GM18870 (cell line): ENCODE data around the gene NTMT1.
"Not testable (repeated sequence)": the region's sequence is repeated elsewhere in the genome, so short reads cannot be mapped to it uniquely, and the experiment has no call there.

Experiments used
- ATAC-seq: cut with Tn5 transposase; IDR thresholded peaks from one replicate; pipeline ENCODE4 v1.9.1; 2021; ENCODE audit warnings: moderate library complexity; ENCODE audit not compliant: unreplicated experiment

The NTMT1 gene

DNA sequence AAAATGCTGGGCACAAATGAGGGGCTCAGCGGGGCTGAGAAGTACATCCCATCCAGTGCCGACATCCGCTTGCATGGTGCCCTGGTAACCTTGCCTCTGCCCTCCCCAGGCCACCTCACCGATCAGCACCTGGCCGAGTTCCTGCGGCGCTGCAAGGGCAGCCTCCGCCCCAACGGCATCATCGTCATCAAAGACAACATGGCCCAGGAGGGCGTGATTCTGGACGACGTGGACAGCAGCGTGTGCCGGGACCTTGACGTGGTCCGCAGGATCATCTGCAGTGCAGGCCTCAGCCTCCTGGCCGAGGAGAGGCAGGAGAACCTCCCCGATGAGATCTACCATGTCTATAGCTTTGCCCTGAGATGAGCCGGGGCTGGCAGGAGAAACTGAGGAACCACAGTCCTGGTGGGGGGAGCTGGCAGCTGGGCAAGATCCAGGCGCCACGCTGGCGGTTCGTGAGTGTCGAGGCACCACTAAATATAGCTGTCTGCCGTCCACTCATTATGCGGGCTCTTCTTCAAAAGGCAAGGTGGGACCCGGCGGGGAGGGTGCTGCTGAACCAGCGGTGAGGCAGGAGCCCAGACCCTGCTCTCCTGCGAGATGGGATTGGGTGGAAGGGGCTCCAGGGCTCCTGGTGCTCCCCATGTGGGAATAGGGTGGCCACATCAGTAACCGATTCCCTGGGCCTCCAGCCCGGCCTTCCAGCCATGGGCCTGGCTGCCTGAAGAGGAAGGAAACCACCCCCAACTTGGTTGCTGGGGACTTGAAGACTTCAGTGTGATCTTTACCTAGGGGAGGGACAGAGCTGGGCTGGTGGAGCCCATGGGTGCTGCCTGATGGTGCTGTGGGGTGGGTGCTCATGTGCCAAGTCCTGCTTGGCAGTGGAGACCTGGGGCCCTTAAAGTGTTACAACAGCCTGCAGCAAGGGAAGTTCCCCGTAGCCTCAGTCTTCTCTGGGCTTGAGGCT lies 9.4 kb downstream of the NTMT1 start:
- ATAC-seq: no peak

DNA sequence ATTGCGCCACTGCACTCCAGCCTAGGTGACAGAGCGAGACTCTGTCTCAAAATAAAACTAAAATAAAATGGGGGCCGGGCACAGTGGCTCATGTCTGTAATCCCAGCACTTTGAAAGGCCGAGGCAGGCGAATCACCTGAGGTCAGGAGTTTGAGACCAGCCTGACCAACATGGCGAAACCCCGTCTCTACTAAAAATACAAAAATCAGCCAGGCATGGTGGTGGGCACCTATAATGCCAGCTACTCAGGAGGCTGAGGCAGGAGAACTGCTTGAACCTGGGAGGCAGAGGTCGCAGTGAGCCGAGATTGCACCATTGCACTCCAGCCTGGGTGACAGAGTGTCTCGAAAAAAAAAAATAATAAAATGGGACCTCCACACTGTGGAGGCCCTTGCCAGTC lies 10.4 kb downstream of the NTMT1 start:
- ATAC-seq: not testable (repeated sequence)

DNA sequence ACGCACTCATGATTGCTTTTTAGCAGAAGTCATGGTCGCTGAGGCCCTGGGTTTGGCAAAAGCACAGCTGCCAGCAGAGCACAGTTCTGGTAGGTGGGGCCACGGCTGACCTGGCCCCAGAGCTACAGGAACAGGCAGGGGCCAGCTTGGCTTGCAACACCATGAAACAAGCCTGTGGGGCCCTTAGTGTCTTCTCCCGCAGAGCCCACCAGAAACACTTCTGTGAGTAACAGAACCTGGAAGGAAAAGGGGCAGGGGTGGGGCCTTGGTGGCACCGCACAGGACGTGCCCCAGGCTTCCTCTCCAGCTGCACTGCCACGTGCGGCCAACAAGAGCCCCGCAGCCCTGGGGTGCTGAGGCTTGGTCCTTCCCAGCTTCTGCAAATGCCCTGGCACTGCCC lies 11.1 kb downstream of the NTMT1 start:
- no peak for ATAC-seq

DNA sequence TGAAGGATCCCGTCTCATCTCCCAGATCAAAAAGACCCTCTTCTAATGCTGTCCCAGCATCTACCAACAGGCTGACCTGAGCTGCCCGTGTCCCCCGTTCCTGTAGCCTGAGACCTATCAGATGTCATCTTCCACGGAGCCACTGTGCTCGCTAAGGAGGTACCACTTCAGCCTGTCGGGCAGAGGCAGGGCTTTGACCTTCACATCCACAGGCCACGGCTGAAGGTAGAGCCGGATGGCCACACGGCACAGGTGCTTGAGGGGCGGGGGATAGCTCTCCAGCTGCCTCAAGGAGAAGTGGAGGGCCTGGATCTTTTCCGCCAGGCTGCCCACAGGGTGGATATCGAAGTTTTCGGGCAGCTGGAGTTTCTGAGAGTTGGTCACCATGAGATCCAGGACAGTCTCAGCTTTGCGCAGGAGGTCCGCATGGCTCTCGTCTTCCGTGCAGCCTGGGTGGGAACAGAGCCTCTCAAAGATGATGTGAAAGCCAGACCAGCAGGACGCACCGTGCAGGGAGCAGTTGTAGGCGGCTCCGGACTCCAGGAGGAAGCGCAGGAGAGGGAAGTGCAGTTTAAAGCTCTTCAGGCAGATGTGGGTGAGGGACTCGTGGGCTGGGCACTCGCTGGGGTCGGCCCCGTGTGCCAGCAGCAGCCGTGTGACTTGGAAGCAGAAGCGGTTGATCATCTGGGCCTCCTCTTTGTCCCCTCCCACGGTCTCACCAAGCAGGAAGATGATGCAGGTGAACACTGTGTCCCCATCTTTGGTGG lies 11.9 kb downstream of the NTMT1 start:
- no peak for ATAC-seq

DNA sequence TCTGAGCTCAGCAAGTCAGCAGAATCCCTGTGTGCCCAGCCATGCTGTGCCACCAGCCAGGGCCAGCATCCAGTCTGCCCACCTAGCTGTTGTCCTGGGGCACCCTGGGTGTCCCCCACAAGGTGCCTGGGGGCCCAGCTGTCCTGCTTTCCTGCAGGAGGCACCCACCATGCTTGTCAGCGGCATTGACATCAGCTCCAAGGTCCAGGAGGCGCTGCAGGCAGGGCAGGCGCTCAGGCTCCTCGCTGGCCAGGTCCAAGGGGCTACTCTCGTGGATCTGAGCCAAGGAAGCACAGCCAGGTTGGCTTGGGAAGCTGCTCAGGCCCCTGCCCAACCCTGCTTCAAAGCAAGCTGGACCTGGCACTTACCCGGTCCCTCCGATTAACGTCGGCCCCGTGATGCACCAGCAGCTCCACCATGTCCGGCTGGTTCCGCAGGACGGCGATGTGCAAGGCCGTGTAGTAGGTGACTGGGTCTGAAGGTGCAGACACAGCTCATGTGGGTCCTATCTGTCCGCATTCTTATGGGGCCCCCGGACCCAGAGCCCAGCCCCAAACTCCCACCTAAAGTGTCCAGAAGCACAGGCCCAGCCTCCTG lies 13.2 kb downstream of the NTMT1 start:
- no peak for ATAC-seq

DNA sequence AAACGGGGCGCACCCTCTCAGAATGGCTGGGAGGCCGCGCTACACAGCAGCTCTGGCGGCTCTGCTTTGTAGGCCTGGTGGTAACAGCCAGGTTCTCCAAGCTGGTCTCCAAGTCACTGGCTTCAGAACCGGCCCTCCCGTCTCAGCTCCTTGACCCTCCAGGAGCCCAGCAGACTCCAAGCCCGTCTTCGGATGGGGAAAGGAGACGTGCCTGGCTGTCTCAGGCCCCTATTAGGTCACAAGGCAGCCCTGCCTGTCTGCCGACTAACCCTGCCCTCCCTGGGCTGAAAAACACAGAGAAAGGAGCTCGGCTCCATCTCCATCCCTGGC lies 13.8 kb downstream of the NTMT1 start:
- no peak for ATAC-seq

DNA sequence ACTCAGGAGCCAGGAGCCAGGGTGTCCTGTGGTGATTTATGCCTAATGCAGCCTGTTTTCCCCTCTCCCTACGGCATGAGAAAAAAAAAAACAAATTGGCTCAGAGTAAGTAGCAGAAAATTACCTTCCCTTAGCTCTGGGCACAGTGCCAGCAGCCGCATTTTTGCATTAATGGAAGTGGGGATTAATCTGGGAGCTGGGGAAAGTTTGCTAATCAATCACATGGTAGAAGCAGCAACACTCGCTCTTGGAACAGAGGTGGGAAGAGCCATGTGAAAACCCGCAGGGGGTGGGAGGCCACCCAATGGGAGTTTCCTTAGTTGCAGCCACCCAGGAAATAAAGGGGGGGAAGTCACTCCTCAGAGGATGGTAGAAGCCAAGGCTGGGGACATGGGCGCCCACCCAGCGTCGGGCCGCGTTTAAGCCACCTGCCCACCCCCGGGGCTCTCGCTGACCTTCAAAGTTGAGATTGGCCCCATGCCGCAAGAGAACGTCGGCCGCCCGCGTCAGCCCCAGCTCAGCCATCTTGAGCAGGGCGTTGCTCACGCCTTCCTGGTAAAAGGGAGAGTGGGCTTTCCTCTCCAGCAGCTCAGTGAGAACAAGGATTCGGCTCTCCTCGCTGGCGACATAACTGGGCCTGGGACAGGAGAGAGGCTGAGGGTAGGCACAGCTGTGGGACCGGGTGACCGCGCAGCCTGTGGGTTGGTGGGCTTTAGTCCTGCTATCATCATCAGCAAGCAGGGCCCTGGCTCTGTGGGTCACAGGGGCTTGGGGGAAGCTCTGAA lies 14.3 kb downstream of the NTMT1 start:
- ATAC-seq: no peak

DNA sequence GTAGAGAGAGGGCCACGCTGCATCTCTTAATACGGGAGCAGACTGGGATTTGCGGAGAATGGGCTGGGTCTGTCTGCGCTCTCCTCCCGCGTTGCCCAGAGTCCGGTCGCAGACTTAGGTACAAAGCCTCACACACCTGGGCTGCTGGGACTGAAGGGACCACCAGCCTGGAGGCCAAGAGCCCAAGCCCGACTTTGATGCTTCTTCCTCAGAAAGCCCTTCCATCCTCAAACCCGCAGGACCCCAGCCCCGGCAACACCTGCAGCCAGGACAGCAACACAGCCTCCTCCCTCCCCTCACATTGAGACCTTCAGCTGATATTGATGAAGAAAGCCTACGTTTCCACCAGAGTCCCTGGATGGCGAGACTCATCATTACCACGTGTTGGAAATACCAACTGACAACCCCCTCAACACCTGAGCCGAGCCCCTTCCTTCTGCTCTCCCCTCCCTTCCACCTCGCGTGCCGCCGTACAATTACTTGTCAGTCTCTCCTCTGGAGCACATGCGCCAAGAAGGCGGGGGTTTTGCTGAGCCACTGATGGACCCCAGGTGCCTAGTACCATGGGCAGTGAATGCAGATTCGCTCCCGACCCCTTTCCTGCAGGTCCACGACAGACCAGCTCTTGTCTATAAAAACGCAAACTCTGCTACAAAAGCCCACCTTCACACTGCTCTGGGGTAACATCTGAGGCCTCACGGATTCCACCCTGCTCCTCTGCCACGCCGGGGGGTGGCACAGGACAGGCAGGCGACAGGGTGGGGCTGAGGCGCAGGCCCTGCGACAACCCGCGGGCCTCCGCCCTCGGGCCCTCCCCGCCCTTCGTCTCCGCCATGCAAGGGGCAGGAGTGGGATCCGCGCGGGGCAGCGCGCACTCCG lies 15.1 kb downstream of the NTMT1 start:
- ATAC-seq: no peak

DNA sequence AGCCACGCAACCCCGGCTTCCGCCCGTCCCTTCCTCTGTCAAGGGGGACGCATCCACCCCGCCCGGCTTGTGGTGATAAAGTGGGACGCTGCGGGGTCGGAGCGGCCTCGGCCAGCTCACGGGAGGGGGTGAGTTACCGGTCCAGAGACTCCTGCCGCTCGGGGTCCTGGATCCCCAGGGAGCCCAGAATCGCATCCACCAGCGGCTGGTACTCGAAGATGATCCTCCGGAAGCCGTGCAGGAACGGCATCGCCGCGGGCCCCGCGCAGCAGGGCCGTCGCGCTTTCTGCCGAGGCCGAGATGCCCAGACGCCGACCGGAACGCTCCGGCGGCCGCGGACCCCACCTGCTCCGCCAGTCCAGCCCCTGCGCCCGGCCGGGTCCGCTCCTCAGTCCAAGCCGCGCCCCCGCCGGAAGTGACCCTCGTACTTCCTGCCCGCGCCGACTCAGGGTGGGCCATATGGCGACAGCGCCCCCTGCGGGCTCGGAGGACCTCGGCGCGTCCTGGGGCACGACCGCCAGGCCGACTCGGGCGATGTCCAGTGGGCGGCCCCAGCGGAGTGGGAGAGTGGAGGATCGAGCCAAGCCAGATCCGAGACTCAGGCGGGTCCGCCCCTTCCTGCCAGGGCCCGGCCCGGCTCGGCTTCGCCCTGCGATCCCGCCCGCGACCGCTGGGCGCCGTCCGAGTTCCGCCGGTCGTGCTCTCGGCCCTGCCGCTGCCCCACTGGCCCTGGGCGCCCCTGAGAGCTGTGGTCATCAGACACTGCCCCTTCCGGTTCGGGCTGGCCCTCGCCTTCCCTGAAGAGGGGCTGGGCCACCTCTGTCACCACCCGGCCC lies 16.0 kb downstream of the NTMT1 start, which contains the start of gene ASB6:
Gene ASB6, minus strand, starts transcription at position 402 of the 836 bp plus-strand sequence. Its CDS starts 152 bp downstream, at position 250.
- peak; percentile 63 for ATAC-seq

DNA sequence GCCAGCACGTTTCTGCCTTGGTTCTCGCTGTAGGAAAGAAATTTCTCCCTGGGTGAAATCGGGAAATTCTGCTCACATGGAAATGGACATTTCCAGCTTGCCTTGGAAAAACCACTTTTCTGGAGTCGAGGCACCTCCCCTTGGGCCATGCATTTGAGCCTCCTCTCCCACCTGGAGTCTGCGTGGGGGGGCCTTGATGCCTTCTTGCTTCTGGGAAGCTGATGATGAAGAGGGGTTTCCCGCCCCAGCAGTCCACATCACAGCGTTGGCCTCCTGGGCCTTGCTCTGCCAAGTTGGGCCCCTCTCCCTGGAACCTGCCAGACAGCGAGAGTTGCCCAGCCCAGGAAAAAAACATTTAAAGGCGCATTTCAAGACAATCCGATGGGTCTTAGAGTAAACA lies 17.7 kb downstream of the NTMT1 start:
- ATAC-seq: no peak

DNA sequence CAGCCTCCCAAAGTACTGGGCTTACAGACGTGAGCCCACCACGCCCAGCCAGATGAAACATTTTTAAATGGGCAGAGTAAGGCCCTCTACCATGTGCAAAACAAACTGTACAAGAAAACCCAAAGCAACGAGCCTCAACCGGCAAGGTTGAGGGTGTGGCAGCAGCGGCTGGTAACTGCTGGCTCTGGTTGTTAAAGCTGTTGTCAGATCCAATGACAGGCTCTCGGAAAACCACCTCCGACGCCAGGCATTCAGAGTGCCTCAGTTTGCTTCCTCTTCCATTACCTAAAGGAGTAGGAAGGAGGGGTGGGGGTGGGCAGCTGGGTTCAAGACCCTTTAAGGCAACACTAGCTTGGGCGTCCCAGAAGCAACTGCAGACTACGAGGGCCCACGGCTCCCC lies 18.4 kb downstream of the NTMT1 start:
- no peak for ATAC-seq

DNA sequence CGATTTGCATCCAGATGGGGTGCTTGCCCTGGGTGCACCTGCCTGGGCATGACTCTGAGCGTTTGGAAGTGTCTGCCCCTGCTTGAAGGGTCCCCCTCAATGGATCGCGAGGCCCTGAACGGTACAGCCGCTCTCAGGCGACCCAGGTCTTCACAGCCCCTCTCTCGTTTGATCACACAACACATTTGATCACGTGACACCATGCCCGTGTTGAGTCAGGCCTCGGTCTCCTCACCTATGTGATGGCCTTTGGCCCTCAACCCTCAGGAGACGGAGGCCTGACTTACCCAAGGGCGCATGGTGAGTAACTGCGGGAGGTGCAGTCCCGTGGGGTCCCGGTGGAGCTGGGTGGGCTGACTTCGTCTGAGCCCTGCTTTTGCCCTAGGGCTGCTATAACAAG lies 18.9 kb downstream of the NTMT1 start:
- no peak for ATAC-seq

DNA sequence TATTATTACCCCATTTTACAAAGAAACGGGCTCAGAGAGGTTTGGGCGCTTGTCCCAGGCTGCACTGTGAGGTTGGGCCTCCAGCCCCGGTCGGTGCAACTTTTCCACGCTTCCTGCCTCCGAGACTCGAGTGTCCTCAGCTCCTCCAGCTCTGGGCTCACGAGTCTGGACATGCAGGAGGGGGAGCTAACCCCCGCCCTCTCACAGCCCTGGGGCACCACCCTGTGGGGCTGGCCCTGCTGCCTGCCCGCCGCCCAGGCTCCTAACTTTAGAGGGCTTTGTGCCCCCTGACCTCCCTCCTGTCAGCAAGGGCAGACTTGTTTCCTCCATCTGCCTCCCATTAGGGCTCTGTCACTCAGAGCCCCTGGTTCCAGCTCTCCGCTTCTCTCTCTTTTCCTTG lies 20.3 kb downstream of the NTMT1 start:
- ATAC-seq: no peak

DNA sequence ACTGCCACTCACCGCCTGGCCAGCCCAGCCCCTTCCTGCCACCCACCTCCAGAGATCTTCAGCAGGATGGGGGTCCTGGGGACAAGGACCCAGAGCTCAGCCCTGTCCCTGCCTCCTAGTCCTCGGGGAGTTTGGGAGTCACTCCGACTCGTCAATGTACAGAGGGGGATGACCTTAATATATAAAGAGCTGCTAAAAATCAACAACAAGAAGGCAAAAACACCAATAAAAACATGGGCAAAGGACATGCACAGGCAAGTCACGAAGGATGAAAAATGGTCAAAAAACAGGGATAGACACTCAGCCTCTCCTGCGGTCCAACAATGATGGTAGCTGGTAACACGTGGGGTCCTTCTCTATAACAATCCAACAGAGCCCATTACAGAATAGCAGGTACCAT lies 20.7 kb downstream of the NTMT1 start:
- ATAC-seq: no peak

DNA sequence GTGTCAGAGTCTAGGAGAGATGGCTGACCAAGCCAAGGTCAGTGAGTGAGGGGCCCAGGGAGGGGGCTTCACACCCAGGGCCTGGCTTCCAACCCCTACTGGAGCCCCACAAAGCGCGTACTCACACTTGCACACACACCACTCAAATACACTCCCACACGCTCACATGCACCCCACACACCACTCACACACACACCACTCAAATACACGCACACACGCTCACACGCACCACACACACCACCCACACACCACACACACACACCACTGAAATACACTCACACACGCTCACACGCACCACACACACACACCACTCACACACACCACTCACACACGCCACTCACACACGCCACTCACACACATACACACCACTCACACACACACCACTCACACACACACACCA lies 21.7 kb downstream of the NTMT1 start:
- ATAC-seq: no peak

DNA sequence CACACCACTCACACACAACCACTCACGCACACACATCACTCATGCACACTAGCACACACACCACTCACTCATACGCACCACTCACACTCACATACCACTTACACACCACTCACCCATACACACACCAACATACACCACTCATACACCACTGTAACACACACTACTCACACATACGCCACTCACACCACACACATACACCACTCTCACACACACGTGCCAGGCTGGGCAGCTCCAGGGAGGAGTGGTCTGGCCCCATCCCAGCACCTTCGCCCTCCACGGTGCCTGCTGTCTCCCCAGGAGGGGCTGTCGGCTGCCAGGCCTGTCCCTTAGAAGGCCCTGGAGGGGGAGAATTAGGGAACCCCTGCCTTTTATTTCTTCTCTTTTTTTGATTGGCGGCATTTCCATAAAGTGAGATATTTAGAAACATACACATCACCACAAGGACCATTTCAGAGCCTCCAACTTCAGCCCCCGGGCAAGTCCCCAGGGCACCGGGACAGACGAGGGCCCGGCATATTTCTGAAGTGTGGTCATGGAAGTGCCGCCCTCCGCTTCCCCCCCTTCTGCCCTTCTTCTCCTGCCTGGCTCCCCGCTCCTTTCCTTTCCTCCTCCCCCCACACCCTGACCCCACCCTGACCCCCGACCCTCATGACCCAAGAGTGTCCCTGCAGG lies 22.3 kb downstream of the NTMT1 start:
- ATAC-seq: no peak

DNA sequence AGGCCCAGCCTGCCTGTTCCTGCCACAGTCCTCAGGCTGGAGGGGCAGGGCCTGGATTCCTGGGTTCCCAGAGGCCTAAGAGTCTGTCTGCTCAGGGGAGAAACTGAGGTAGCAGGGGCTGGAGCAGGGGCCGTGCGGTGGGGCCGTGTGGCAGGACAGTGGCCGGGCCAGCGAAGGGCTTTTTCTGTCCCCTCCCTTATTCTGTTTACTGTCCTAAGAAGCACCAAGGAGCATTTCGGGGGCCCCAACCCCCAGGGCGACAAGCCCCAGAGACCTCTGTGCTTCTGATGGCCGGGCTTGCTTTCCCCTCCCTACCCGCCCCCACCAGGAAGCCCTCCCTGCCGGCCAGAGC lies 22.8 kb downstream of the NTMT1 start:
- no peak for ATAC-seq
